Breast epithelium (tissue), 4 donors: ENCODE data around the gene GIPC3. TPM values are rescaled to one million over a fixed set of nuclear protein-coding genes. Genes with fewer than 3 reads are reported as not detected.
A peak's percentile ranks its signal among the peaks of the same experiment; 100 is the strongest.

Experiments
- DNase-seq, 2 donors: peaks; one replicate each; pipeline ENCODE4 v3.0.0-alpha.2; 2019; ENCODE audit warnings: low spot score in 2 of 2
- H3K27ac ChIP-seq, 2 donors: fragments of 200-600 bp; sonication (generic) in 1 of 2; one replicate each; pipeline ENCODE4 v1.5.1; 2016 to 2019; ENCODE audit warnings: mild to moderate bottlenecking in 1 of 2
- H3K27me3 ChIP-seq, 2 donors: fragments of 200-600 bp; sonication (generic) in 1 of 2; one replicate each; pipeline versions ENCODE4 v1.5.1 to v1.6.0; 2017 to 2019; ENCODE audit warnings: control low read depth in 1 of 2, mild to moderate bottlenecking in 1 of 2
- H3K36me3 ChIP-seq: fragments of 200-600 bp; one replicate; pipeline ENCODE4 v1.5.1; 2019
- H3K4me1 ChIP-seq, 2 donors: fragments of 200-600 bp; sonication (generic); one replicate each; pipeline ENCODE4 v1.5.1; 2016 to 2019; ENCODE audit warnings: control low read depth in 1 of 2
- H3K4me3 ChIP-seq, 3 donors: fragments of 200-600 bp; sonication (generic); 1 replicate in 2 of 3; 2 replicates in 1 of 3; pipeline ENCODE4 v1.5.1; 2016 to 2019; ENCODE audit warnings: mild to moderate bottlenecking in 3 of 3, moderate library complexity in 2 of 3
- H3K9me3 ChIP-seq, 2 donors: fragments of 200-600 bp; sonication (generic) in 1 of 2; one replicate each; pipeline ENCODE4 v1.5.1; 2016 to 2019; ENCODE audit warnings: control low read depth in 1 of 2
- POLR2A ChIP-seq: fragments of 450-650 bp; IDR thresholded peaks from one replicate; pipeline ENCODE4 v1.6.1; 2016; ENCODE audit warnings: antibody characterized with exemption, mild to moderate bottlenecking, moderate library complexity
- POLR2AphosphoS5 ChIP-seq, 3 donors: sonication (generic); formaldehyde crosslinking; IDR thresholded peaks; one replicate each; pipeline ENCODE4 v1.6.1; 2017; ENCODE audit warnings: antibody characterized with exemption in 3 of 3
- intact Hi-C: fragments of 100-400 bp; cut with DNase I; formaldehyde crosslinking; loops from one replicate; pipeline ENCODE4 v1.15.1; 2023; ENCODE audit warnings: low total_unique reads
- total RNA-seq, 3 donors: library from RNA; depleted of rRNA; stranded (reverse); fragments of >200 nt; gene quantifications; one replicate each; pipeline ENCODE4 v1.1.0, GENCODE V29; 2016
- TF ChIP-seq, protein P1 (sequence below), 3 donors: fragments of 450-650 bp; IDR thresholded peaks; one replicate each; pipeline ENCODE4 v1.5.1; 2016 to 2017; ENCODE audit warnings: antibody characterized with exemption in 3 of 3, mild to moderate bottlenecking in 3 of 3, moderate library complexity in 3 of 3

GIPC3 gene
- total RNA-seq, 3 donors from 2014 or later, result 0.29 to 0.66 (median 0.64) TPM

DNA sequence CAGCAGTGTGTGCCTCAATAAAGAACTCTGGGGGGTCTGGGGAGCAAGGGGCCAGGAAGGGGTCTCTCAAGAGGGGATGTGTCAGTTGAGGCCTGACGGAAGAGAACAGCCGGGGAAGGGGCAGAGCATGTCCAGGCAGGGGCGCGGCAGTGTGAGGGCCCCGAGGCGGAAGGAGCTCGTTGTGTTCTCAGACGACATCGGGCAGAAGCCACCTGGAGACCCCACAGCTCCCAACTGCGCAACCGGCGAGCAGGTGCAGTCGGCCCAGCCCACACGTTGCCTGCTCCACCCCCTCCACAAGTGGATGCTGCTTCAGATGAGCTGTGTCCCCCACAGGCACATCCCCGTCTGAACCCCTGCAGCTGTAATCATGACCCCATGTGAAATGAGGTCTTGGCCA lies 36.4 kb downstream of the GIPC3 start:
- TF ChIP-seq, protein P1, sequence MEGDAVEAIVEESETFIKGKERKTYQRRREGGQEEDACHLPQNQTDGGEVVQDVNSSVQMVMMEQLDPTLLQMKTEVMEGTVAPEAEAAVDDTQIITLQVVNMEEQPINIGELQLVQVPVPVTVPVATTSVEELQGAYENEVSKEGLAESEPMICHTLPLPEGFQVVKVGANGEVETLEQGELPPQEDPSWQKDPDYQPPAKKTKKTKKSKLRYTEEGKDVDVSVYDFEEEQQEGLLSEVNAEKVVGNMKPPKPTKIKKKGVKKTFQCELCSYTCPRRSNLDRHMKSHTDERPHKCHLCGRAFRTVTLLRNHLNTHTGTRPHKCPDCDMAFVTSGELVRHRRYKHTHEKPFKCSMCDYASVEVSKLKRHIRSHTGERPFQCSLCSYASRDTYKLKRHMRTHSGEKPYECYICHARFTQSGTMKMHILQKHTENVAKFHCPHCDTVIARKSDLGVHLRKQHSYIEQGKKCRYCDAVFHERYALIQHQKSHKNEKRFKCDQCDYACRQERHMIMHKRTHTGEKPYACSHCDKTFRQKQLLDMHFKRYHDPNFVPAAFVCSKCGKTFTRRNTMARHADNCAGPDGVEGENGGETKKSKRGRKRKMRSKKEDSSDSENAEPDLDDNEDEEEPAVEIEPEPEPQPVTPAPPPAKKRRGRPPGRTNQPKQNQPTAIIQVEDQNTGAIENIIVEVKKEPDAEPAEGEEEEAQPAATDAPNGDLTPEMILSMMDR (IDR thresholded peaks at IDR 0.05), result no peak
- TF ChIP-seq POLR2AphosphoS5 (IDR thresholded peaks at IDR 0.05) (no peak), POLR2A (no peak)
- Histone ChIP-seq H3K4me1 (peaks cover 0 to 11% of the 10 kb centered on the region in 2 donors), H3K27me3 (no peaks in the 10 kb centered on the region), H3K36me3 (no peaks in the 10 kb centered on the region), H3K27ac (no peak overlapping the region), H3K4me3 (no peak overlapping the region), H3K9me3 (no peaks in the 10 kb centered on the region)
- no peak for DNase-seq
- intact Hi-C loops, result no loop called here

DNA sequence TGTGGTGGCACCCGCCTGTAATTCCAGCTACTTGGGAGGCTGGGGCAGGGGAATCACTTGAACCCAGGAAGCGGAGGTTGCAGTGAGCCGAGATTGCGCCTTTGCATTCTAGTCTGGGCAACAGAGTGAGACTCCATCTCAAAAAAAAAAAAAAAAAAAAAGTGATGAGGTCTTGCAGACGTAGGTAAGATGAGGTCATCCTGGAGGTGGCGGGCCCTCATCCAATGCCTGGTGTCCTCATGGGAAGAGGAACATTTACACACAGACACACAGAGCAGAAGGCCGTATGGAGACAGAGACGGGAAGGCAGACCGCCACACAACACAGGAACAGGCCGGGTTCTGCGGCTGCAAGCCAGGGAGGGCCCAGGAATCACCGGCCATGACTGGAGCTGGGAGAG lies 36.9 kb downstream of the GIPC3 start:
- H3K4me1 ChIP-seq, result peaks cover 0 to 11% of the 10 kb centered on the region in 2 donors
- no peak for TF ChIP-seq POLR2A
- TF ChIP-seq POLR2AphosphoS5 (IDR thresholded peaks at IDR 0.05), result no peak
- TF ChIP-seq, protein P1 (IDR thresholded peaks at IDR 0.05), result no peak

GRCh38 chr19:3623716-3624115 lies 38.4 kb downstream of the GIPC3 start:
- H3K27ac ChIP-seq, result no peak overlapping the region
- no peak overlapping the region for H3K4me3 ChIP-seq
- TF ChIP-seq, protein P1 (IDR thresholded peaks at IDR 0.05), result no peak
- TF ChIP-seq POLR2AphosphoS5 (IDR thresholded peaks at IDR 0.05), result no peak
- TF ChIP-seq POLR2A, result no peak
- no peaks in the 10 kb centered on the region for H3K27me3 ChIP-seq
- H3K9me3 ChIP-seq, result no peaks in the 10 kb centered on the region
- DNase-seq, result no peak
- intact Hi-C loops, result no loop called here
- no peaks in the 10 kb centered on the region for H3K36me3 ChIP-seq
- peaks cover 0 to 11% of the 10 kb centered on the region in 2 donors for H3K4me1 ChIP-seq

More for the DNA sequence above, 36.9 kb downstream of the GIPC3 start:
- Histone ChIP-seq H3K4me3 (no peak overlapping the region), H3K36me3 (no peaks in the 10 kb centered on the region), H3K9me3 (no peaks in the 10 kb centered on the region), H3K27ac (no peak overlapping the region), H3K27me3 (no peaks in the 10 kb centered on the region)
- no peak for DNase-seq
- intact Hi-C loops, result no loop called here

DNA sequence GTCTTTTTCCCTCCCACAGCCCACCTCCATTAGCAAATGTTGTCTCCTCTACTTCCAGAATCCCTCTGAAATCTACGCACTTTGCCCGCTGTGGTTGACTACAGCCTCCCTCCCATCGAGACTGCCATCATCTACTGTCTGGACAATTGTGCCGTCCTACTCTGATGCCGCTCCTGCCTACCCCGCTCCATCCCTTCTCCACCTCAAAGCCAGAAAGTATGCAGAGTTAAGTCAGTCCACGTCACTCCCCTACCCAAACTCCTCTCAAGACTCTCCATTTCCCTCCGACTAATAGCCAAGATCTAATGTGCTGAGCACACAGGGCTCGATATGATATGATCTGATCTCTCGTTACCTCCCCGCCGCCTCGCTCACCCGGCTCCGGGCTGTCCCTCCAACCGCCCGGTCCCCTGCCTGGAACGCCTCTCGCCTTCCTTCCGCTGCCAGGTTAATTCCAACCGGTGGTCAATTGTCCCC lies 40.8 kb downstream of the GIPC3 start:
- intact Hi-C loops, result no loop called here
- peaks cover 0 to 11% of the 10 kb centered on the region in 2 donors for H3K4me1 ChIP-seq
- TF ChIP-seq POLR2A (no peak), POLR2AphosphoS5 (IDR thresholded peaks at IDR 0.05) (no peak)
- TF ChIP-seq, protein P1 (IDR thresholded peaks at IDR 0.05), result no peak
- H3K36me3 ChIP-seq, result no peaks in the 10 kb centered on the region
- H3K4me3 ChIP-seq, result peak overlapping the region; percentile 95 to 100 (median 99)
- DNase-seq, result no peak
- H3K27me3 ChIP-seq, result no peaks in the 10 kb centered on the region
- H3K9me3 ChIP-seq, result no peaks in the 10 kb centered on the region
- H3K27ac ChIP-seq, result peak overlapping the region; percentile 93 to 98

DNA sequence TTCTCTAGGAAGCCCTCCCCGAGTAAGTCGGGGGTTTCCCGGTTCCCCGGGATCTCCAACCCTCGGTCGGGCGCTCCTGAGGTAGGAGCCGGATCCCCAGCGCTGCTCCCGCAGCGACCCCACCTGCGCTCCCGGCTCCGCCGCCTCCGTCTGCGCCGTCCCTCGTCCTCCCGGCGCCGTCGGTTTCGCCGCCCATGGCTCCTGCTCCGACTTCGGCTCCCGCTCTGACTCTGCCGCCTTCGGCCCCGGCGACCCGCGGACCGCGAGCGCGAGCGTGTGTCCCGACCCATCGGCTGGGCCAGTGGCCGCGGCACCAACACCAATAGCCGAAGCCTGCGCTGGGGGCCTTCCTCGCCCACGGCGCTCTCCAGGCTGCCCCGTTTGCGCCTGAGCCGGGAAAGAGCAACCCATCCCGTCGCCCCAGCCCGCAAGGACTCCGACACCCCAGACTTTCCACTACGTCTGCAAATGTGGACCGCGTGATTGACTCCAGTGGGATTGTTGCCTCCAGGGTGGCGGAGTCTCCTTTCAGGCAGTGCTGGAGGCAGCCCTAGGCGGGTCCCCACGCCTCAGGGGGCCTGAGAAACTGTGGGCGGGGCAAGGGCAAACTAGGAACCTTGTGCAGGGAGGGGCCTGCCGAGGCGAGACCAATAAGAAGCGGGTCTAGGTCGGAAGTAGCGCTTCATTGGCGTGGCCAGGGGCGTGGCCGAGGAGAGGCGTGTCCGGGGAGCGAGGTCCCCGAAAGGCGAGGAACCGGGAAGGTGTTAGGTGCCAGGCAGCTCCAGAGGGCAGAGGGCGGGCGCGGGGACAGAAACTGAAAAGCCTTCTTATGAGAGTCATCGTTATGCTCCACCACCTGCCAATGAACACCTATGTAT lies 41.4 kb downstream of the GIPC3 start, which contains the start of gene CACTIN:
CACTIN (minus strand) TSS at position 318 of the 878 bp plus-strand sequence; CDS start at position 290, 28 bp downstream.
- peak; percentile 98 to 99 for DNase-seq
- intact Hi-C loops, result no loop called here
- no peaks in the 10 kb centered on the region for H3K36me3 ChIP-seq
- H3K27me3 ChIP-seq, result no peaks in the 10 kb centered on the region
- peaks cover 0 to 11% of the 10 kb centered on the region in 2 donors for H3K4me1 ChIP-seq
- H3K27ac ChIP-seq, result peak within 1 kb of the TSS; percentile 93 to 98
- no peaks in the 10 kb centered on the region for H3K9me3 ChIP-seq
- H3K4me3 ChIP-seq, result peak within 1 kb of the TSS; percentile 95 to 100 (median 99)
- TF ChIP-seq POLR2AphosphoS5 (IDR thresholded peaks at IDR 0.05), result peak; percentile 94 to 97 (median 94)
- TF ChIP-seq, protein P1 (IDR thresholded peaks at IDR 0.05), result no peak
